Gastrocnemius medialis (tissue), 4 donors: Measurements from ENCODE around the gene DENND4B. TPM values are rescaled to one million over a fixed set of nuclear protein-coding genes. Genes with fewer than 3 reads are reported as not detected.

Experiments used
- ATAC-seq, 2 donors: fragments of 150-250 bp; one replicate each; pipeline ENCODE4 v1.9.1; 2016
- DNase-seq, 2 donors: peaks; one replicate each; pipeline ENCODE4 v3.0.0-alpha.2; 2019
- H3K27ac ChIP-seq, 4 donors: fragments of 200-600 bp; sonication (generic); 1 replicate in 1 of 4; 2 replicates in 3 of 4; pipeline ENCODE4 v1.5.1; 2016 to 2018; ENCODE audit warnings: mild to moderate bottlenecking in 2 of 4, moderate library complexity in 1 of 4
- H3K27me3 ChIP-seq, 3 donors: fragments of 200-600 bp; sonication (generic) in 2 of 3; 1 replicate in 1 of 3; 2 replicates in 2 of 3; pipeline versions ENCODE4 v1.5.1 to v1.6.0; 2016 to 2019; ENCODE audit warnings: mild to moderate bottlenecking in 1 of 3, moderate library complexity in 1 of 3
- H3K36me3 ChIP-seq, 2 donors: fragments of 200-600 bp; sonication (generic) in 1 of 2; one replicate each; pipeline ENCODE4 v1.5.1; 2017 to 2018
- H3K4me1 ChIP-seq, 2 donors: fragments of 200-600 bp; sonication (generic) in 1 of 2; one replicate each; pipeline ENCODE4 v1.5.1; 2016 to 2017; ENCODE audit warnings: mild to moderate bottlenecking in 2 of 2
- H3K4me3 ChIP-seq, 4 donors: fragments of 200-600 bp; sonication (generic) in 3 of 4; 1 replicate in 1 of 4; 2 replicates in 3 of 4; pipeline ENCODE4 v1.5.1; 2016 to 2019; ENCODE audit warnings: mild to moderate bottlenecking in 2 of 4
- H3K9me3 ChIP-seq, 3 donors: fragments of 200-600 bp; sonication (generic) in 2 of 3; 1 replicate in 1 of 3; 2 replicates in 2 of 3; pipeline ENCODE4 v1.5.1; 2016 to 2019
- POLR2A ChIP-seq, 2 donors: fragments of 450-650 bp; IDR thresholded peaks; one replicate each; pipeline ENCODE4 v1.6.1; 2017; ENCODE audit warnings: antibody characterized with exemption in 2 of 2, mild to moderate bottlenecking in 2 of 2, moderate library complexity in 2 of 2
- in situ Hi-C, 4 donors: fragments of 200-750 bp; cut with MboI; loops; one replicate each; pipeline versions ENCODE4 v1.15.0 to v1.8.0; 2017; ENCODE audit warnings: low sequenced_read_pairs in 4 of 4
- intact Hi-C: fragments of 100-400 bp; cut with DNase I; formaldehyde crosslinking; loops from one replicate; pipeline ENCODE4 v1.15.1; 2023; ENCODE audit warnings: low total_unique reads
- total RNA-seq, 4 donors: library from RNA; depleted of rRNA; stranded (reverse); fragments of >200 nt; gene quantifications; one replicate each; pipeline versions ENCODE4 v1.1.0 to v1.2.3, GENCODE V29; 2016
- TF ChIP-seq, protein P1 (sequence below), 5 experiments: fragments of 450-650 bp in 3 of 5; fragments of 200-600 bp in 2 of 5; sonication (generic) in 2 of 5; IDR thresholded peaks in 4 of 5; conservative IDR thresholded peaks in 1 of 5; 1 replicate in 4 of 5; 2 replicates in 1 of 5; pipeline ENCODE4 v1.5.1; 2016 to 2019; ENCODE audit warnings: antibody characterized with exemption in 5 of 5, mild to moderate bottlenecking in 3 of 5, moderate library complexity in 3 of 5

DENND4B gene
- total RNA-seq, 4 donors from 2014 or later = 38.0 to 45.8 (median 40.1) TPM

DNA sequence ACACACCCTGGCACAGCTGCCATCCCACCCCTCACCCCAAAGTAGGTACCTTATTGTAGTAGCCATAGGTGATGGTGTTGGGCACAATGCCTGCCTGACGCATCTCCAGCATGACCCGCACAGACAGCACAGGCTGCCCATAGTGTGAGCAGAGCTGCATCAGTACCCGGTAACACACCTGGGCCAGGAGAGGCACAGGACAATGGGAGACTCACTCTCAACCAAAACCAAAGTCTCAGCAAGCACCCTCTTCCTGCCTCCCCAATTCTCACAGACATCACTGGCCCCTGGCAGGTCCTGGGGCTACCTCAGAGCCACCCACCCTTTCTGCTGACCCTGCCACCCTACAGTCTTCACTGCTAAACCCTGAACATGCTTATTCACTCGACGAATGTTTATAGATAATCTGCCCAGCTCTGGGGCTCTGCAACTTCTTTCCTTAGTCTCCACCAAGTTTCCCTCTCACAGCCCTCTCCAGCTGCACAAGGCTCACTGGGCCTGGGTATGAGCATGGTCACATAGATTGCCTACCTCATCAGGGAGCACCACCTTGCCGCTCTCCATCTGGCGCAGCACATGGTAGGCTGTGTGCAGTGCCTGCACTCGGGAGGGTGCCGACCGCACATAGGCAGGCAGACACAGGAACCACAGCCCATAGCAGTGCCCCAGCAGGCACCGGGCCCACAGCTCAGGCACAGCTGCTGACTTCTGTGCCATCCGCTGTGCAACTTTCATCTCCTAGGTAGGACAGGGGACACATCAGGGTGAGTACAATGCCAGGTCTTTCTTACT, 10.3 kb downstream of the DENND4B start:
- H3K36me3 ChIP-seq = peaks cover 4 to 86% of the 10 kb centered on the region in 2 donors
- no peak for ATAC-seq
- H3K4me3 ChIP-seq = no peak overlapping the region
- in situ Hi-C loops = no loop called here
- H3K27me3 ChIP-seq = no peaks in the 10 kb centered on the region
- TF ChIP-seq, protein P1, sequence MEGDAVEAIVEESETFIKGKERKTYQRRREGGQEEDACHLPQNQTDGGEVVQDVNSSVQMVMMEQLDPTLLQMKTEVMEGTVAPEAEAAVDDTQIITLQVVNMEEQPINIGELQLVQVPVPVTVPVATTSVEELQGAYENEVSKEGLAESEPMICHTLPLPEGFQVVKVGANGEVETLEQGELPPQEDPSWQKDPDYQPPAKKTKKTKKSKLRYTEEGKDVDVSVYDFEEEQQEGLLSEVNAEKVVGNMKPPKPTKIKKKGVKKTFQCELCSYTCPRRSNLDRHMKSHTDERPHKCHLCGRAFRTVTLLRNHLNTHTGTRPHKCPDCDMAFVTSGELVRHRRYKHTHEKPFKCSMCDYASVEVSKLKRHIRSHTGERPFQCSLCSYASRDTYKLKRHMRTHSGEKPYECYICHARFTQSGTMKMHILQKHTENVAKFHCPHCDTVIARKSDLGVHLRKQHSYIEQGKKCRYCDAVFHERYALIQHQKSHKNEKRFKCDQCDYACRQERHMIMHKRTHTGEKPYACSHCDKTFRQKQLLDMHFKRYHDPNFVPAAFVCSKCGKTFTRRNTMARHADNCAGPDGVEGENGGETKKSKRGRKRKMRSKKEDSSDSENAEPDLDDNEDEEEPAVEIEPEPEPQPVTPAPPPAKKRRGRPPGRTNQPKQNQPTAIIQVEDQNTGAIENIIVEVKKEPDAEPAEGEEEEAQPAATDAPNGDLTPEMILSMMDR (IDR thresholded peaks at IDR 0.05 in 4 of 5, conservative IDR thresholded peaks at IDR 0.05 in 1 of 5) = no peak
- no peak for TF ChIP-seq POLR2A (IDR thresholded peaks at IDR 0.05)
- peak in 1 of 2 donors; percentile 6 for DNase-seq
- H3K4me1 ChIP-seq = no peaks in the 10 kb centered on the region
- no peak overlapping the region for H3K27ac ChIP-seq
- no peaks in the 10 kb centered on the region for H3K9me3 ChIP-seq
- intact Hi-C loops = no loop called here

DNA sequence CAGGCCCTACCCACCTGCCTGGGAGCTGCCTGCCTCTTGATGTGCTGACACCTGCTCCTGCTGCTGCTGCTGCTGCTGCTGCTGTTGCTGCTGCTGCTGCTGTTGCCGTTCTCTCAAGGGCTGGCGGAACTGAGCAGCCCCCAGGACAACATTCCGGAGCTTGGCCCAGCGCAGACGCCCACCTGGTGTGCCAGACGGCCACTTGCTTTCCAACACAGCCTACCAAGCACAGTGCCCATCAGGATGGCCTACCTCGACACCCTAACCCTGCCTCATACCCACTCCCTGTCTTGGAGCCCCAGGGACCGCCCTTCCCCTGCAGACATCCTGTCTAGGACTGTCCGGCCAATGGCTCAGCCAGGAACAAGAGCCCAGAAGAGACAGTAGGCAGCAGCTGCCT, 11.8 kb downstream of the DENND4B start:
- H3K4me1 ChIP-seq = no peaks in the 10 kb centered on the region
- H3K9me3 ChIP-seq = no peaks in the 10 kb centered on the region
- TF ChIP-seq, protein P1 (IDR thresholded peaks at IDR 0.05 in 4 of 5, conservative IDR thresholded peaks at IDR 0.05 in 1 of 5) = no peak
- H3K27me3 ChIP-seq = no peaks in the 10 kb centered on the region
- no peak overlapping the region for H3K27ac ChIP-seq
- no peak overlapping the region for H3K4me3 ChIP-seq
- in situ Hi-C loops = no loop called here
- peaks cover 4 to 92% of the 10 kb centered on the region in 2 donors for H3K36me3 ChIP-seq
- ATAC-seq = no peak
- intact Hi-C loops = no loop called here
- peak in 1 of 2 donors; percentile 8 for DNase-seq

DNA sequence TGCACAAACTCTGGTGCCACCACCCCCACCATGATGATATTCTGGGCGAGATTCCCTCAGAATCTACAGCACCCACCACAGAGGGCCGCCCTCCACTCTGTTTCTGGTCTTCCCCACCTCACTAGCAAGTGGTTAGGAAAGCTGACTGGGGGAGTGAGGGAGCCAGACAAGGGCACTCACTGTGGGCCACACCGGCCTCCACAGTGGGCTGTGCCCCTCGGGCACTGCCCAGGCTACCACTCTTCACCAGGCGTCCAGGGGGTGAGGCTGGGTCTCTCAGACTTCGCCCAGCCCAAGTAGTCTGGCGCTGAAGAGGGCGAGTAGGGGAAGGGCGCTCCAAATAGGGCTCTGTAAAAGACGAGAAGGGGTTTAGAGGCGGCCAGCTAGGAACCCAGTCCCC, 12.6 kb downstream of the DENND4B start:
- Histone ChIP-seq H3K36me3 (peaks cover 4 to 90% of the 10 kb centered on the region in 2 donors), H3K4me1 (no peaks in the 10 kb centered on the region), H3K27ac (no peak overlapping the region), H3K27me3 (no peaks in the 10 kb centered on the region), H3K9me3 (no peaks in the 10 kb centered on the region), H3K4me3 (no peak overlapping the region)
- DNase-seq (peak in 1 of 2 donors; percentile 6), ATAC-seq (no peak)
- no peak for TF ChIP-seq POLR2A (IDR thresholded peaks at IDR 0.05)
- TF ChIP-seq, protein P1 (IDR thresholded peaks at IDR 0.05 in 4 of 5, conservative IDR thresholded peaks at IDR 0.05 in 1 of 5) = no peak
- in situ Hi-C loops (no loop called here), intact Hi-C loops (no loop called here)

DNA sequence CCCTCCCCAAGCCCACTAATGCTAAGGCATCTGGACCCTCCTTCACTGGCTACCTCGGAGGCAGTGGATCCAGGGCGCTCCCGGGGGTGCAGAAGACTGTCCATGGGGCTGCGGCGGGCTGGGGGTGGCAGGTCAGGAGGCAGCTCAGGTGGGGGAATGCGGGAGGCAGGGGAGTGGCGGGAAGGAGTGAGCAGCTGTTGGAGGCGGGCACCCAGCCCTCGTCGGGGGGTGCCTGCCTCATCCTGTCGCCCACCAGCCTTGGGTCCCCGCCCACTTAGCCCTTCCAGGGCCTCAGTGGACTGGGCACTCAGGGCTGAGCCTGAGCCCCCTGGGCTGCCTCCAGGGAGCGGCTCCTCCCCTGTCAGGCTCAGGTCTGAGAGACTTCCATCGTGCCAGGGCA, 13.1 kb downstream of the DENND4B start:
- H3K27ac ChIP-seq = no peak overlapping the region
- ATAC-seq (no peak), DNase-seq (peak in 1 of 2 donors; percentile 10)
- H3K27me3 ChIP-seq = no peaks in the 10 kb centered on the region
- peaks cover 4 to 85% of the 10 kb centered on the region in 2 donors for H3K36me3 ChIP-seq
- H3K9me3 ChIP-seq = no peaks in the 10 kb centered on the region
- TF ChIP-seq, protein P1 (IDR thresholded peaks at IDR 0.05 in 4 of 5, conservative IDR thresholded peaks at IDR 0.05 in 1 of 5) = no peak
- TF ChIP-seq POLR2A (IDR thresholded peaks at IDR 0.05) = no peak
- no peaks in the 10 kb centered on the region for H3K4me1 ChIP-seq
- intact Hi-C loops (no loop called here), in situ Hi-C loops (no loop called here)
- no peak overlapping the region for H3K4me3 ChIP-seq
